HG03025 (cell line): ENCODE measurements around the gene KIZ.

Source experiments
- ATAC-seq: cut with Tn5 transposase; IDR thresholded peaks from one replicate; pipeline ENCODE4 v1.9.1; 2021; ENCODE audit warnings: mild to moderate bottlenecking, moderate library complexity; ENCODE audit not compliant: unreplicated experiment, low FRiP score

KIZ gene

DNA sequence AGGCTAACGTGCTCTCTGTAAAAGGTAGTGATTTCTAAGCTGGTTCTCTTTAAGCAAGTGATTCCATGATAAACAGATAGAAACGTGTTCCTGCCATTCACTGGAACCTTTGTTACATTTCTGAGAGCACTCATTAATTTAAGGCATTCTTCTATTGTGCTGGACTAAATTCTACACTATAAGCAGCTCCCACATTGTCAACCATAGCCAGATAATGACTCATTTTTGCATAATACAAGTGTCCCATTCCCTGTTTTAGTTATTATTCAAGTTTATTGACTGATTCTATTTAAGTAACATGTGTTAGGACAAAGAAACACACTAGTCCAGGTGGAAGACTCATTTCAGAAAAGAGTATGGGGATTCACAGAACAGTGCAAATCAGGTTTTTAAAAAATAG, 163.8 kb downstream of the KIZ start:
- no peak for ATAC-seq

GRCh38 chr20:21291026-21291425, 165.1 kb downstream of the KIZ start:
- ATAC-seq: no peak

GRCh38 chr20:21294755-21295154, 168.9 kb downstream of the KIZ start:
- ATAC-seq: no peak
